ENCODE measurements around the gene ABCD1.
"Not testable (repeated sequence)": the region's sequence is repeated elsewhere in the genome, so short reads cannot be mapped to it uniquely, and the experiment has no call there.

- not testable (repeated sequence) for TF ChIP-seq POLR2A (IDR thresholded peaks at IDR 0.05; ENCODE audit: low read depth, low read length); POLR2AphosphoS5 (IDR thresholded peaks at IDR 0.05; ENCODE audit: low read depth, low read length); TAF1 (IDR thresholded peaks at IDR 0.05; ENCODE audit: low read depth, low read length); POU2F2 (IDR thresholded peaks at IDR 0.05; ENCODE audit: low read depth, low read length); SPI1 (IDR thresholded peaks at IDR 0.05; ENCODE audit: low read depth, low read length); PAX5 (IDR thresholded peaks at IDR 0.05; ENCODE audit: insufficient read depth, low read length, severe bottlenecking)
Measured at GRCh38 chrX:153691032-153691827, 33.4 kb upstream of the ABCD1 start.

Data from GM12891 (cell line).